OCI-LY1 (cell line): ENCODE measurements around the gene KIAA0232.

Experiments
- CTCF ChIP-seq: fragments of 200-600 bp; sonication (generic), shearing (Covaris generic); IDR thresholded peaks from 2 replicates; pipeline ENCODE4 v1.5.1; 2017; ENCODE audit warnings: mild to moderate bottlenecking, antibody characterized with exemption, low read length, moderate library complexity, mixed read lengths
- EZH2 ChIP-seq: fragments of 200-600 bp; sonication (generic), shearing (Covaris generic); IDR thresholded peaks from 2 replicates; pipeline ENCODE4 v1.8.0; 2017; ENCODE audit warnings: borderline replicate concordance, mixed run types, mild to moderate bottlenecking, antibody characterized with exemption, low read length, moderate library complexity, mixed read lengths

GRCh38 chr4:6858997-6859396 is 76.5 kb downstream of the KIAA0232 start:
- TF ChIP-seq CTCF (no peak), EZH2 (no peak)
